Calu3 (cell line): Measurements from ENCODE around the gene RGS3. TPM values are rescaled to one million over a fixed set of nuclear protein-coding genes. Genes with fewer than 3 reads are reported as not detected.

Experiments
- BruUV-seq: library from RNA; stranded (reverse); fragments of 400-500 nt; replicated peaks from 2 replicates; lab custom pipeline; 2021; lab: Mats Ljungman, UMichigan
- CTCF ChIA-PET: fragments of 300-600 bp; sonication (Branson Sonifier 250); formaldehyde crosslinking; loops from one replicate; lab custom pipeline; 2022; ENCODE audit warnings: antibody characterized with exemption; lab: Charles Lee
- DNase-seq: peaks from one replicate; pipeline ENCODE4 v3.0.0; 2022
- H3K27ac Mint-ChIP-seq: one replicate; pipeline ENCODE4 v1.8.0; 2022; ENCODE audit warnings: mixed read lengths; ENCODE audit not compliant: unreplicated experiment
- H3K27me3 Mint-ChIP-seq: one replicate; pipeline ENCODE4 v1.8.0; 2022; ENCODE audit warnings: mixed read lengths; ENCODE audit not compliant: unreplicated experiment
- H3K36me3 Mint-ChIP-seq: one replicate; pipeline ENCODE4 v1.8.0; 2022; ENCODE audit warnings: mild to moderate bottlenecking, moderate library complexity, mixed read lengths; ENCODE audit not compliant: insufficient read depth, unreplicated experiment
- H3K4me1 Mint-ChIP-seq: one replicate; pipeline ENCODE4 v1.8.0; 2022; ENCODE audit warnings: mild to moderate bottlenecking, low read depth, mixed read lengths; ENCODE audit not compliant: unreplicated experiment
- H3K4me3 Mint-ChIP-seq: one replicate; pipeline ENCODE4 v1.8.0; 2022; ENCODE audit warnings: mild to moderate bottlenecking, low read depth, moderate library complexity, mixed read lengths; ENCODE audit not compliant: unreplicated experiment
- H3K9me3 Mint-ChIP-seq: one replicate; pipeline ENCODE4 v1.8.0; 2022; ENCODE audit warnings: low read depth, mixed read lengths; ENCODE audit not compliant: unreplicated experiment
- intact Hi-C: fragments of 100-400 bp; cut with micrococcal nuclease; formaldehyde crosslinking; loops from one replicate; pipeline ENCODE4 v1.10.0; 2022; ENCODE audit not compliant: unreplicated experiment
- total RNA-seq: library from RNA; stranded (reverse); gene quantifications from 2 replicates; pipeline ENCODE4 v1.2.3, GENCODE V29; 2022
- TF ChIP-seq, protein P1 (sequence below): fragments of 200-600 bp; IDR thresholded peaks from one replicate; pipeline ENCODE4 v1.8.0; 2022; ENCODE audit warnings: antibody characterized with exemption; ENCODE audit not compliant: unreplicated experiment

The RGS3 gene
- total RNA-seq, 1 experiment from 2014 or later: 61.8 TPM

DNA sequence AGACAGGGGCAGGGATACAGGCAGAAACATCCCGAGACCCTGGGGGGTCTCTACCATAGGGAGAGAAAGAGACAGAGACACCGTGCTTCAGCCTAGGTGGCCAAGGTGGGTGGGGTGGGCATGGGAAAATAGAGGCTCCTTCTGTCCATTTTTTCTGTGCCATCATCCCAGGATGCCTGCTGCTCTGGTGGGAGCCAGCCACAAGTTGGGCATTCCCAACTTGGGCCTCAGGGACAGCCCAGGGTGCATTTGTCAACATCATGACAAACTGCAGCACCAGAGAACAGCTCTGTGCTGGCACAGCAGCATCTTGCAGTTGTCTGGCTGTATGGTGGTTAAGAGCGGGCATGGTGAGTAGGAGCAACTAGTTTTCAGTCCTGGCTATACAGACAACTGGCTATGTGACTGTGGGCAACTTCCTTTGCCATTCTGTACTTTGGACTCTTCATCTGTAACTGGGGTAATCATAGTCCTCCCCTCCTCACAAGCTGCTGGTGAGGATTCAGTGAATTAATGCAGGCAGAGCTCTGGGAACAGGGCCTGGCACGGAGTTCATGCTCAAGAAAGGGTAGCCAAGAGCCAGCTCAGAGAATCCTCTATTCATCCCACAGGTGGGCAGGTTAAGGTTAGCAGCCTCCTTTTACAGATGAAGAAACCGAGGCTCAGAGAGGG lies 100.4 kb downstream of the RGS3 start:
- CTCF ChIA-PET: interaction anchor here (0.6 to 2.6 kb wide), 2 partner anchors 15 to 44 kb away, joined by 4 to 13 read pairs; no protein-coding TSS in a partner anchor
- H3K27ac Mint-ChIP-seq: peak overlapping the region; percentile 98
- intact Hi-C loops: no loop called here
- H3K36me3 Mint-ChIP-seq: peaks cover 27% of the 10 kb centered on the region
- no peaks in the 10 kb centered on the region for H3K27me3 Mint-ChIP-seq
- no peaks in the 10 kb centered on the region for H3K9me3 Mint-ChIP-seq
- no peak overlapping the region for H3K4me3 Mint-ChIP-seq
- BruUV-seq: no TSS peak
- TF ChIP-seq, protein P1, sequence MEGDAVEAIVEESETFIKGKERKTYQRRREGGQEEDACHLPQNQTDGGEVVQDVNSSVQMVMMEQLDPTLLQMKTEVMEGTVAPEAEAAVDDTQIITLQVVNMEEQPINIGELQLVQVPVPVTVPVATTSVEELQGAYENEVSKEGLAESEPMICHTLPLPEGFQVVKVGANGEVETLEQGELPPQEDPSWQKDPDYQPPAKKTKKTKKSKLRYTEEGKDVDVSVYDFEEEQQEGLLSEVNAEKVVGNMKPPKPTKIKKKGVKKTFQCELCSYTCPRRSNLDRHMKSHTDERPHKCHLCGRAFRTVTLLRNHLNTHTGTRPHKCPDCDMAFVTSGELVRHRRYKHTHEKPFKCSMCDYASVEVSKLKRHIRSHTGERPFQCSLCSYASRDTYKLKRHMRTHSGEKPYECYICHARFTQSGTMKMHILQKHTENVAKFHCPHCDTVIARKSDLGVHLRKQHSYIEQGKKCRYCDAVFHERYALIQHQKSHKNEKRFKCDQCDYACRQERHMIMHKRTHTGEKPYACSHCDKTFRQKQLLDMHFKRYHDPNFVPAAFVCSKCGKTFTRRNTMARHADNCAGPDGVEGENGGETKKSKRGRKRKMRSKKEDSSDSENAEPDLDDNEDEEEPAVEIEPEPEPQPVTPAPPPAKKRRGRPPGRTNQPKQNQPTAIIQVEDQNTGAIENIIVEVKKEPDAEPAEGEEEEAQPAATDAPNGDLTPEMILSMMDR: no peak
- peaks cover 21% of the 10 kb centered on the region for H3K4me1 Mint-ChIP-seq
- no peak for DNase-seq

DNA sequence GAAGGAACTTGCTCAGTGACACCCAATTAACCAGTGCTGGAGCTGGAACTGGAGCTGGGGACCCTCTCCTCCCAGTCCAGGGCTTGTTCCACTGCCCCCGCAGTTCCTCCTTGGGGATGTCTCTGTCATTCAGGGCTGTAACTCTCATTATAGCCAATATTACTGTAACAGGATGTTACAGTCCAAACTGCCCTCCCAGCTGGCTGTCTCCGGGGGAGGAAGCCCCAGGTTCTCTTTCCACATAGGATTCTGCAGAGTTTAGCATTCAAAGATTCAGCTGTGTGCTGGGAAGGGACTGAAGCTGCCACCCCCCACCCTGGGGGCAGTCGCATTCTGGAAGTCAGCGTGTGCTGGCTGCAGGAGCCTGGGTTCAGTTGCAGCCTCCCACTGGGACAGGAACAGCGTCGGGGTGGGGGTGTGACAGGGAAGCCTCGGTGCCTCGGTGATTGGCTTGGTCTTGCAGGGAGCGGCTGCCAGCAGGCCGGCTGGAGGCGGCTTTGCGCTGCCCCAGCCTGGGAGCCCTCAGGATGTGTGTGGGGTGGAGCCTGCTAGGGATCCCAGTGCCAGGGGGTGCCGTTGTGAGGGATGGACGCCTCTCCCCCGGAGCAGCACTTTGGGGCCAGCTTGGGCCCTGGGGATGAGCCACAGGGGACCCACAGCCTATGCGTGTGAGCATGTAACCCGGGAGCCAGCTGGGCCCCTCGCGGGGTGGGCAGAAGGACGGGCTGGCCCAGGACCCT lies 101.1 kb downstream of the RGS3 start:
- Mint-ChIP-seq H3K4me3 (peak overlapping the region; percentile 92), H3K9me3 (no peaks in the 10 kb centered on the region), H3K27ac (peak overlapping the region; percentile 98), H3K27me3 (no peaks in the 10 kb centered on the region), H3K4me1 (peaks cover 27% of the 10 kb centered on the region), H3K36me3 (peaks cover 27% of the 10 kb centered on the region)
- intact Hi-C loops: no loop called here
- peak; percentile 68 for DNase-seq
- TF ChIP-seq, protein P1: no peak
- no TSS peak for BruUV-seq
- CTCF ChIA-PET: interaction anchor here (0.6 to 2.6 kb wide), 4 partner anchors 14 to 110 kb away, joined by 3 to 13 read pairs (median 4); no protein-coding TSS in a partner anchor

DNA sequence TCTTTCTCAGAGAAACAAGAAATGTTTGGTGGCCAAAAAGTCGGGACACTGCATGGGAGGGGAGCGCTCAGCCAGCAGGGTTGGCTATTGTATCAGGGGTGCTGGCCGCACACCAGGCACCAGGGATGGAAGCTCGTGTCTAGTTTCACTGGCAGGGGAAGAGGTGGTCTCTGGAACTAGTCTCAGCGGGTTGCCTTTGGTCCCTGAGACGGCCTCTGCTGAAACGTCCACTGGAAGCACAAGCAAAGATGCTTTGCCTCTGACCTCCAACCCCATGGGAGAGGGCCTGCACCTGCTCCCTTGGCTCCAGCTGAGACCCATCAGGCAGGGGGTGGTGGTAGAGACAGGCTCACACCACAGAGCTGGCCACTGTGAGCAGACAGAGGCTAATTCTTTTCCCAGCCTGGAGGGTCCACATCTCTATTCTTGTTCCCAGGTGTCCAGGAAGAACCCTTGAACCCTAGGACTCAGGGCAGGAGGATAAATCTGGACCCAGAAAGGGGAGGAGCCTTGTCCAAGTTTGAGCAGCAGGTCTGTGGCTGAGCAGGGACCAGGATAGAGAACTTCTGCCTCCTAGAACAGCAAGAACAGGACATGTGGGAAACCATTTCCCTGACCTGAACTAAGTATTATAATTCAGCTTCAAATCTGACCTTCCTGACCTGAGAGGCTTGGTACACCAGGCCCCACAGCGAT lies 102.6 kb downstream of the RGS3 start:
- Mint-ChIP-seq H3K4me3 (peak overlapping the region; percentile 92), H3K9me3 (no peaks in the 10 kb centered on the region), H3K27ac (peak overlapping the region; percentile 98), H3K36me3 (peaks cover 24% of the 10 kb centered on the region), H3K4me1 (peaks cover 34% of the 10 kb centered on the region), H3K27me3 (no peaks in the 10 kb centered on the region)
- BruUV-seq: no TSS peak
- intact Hi-C loops: no loop called here
- TF ChIP-seq, protein P1: no peak
- CTCF ChIA-PET: interaction anchor here (0.8 to 2.6 kb wide), 4 partner anchors 13 to 111 kb away, joined by 3 to 13 read pairs (median 4); no protein-coding TSS in a partner anchor
- no peak for DNase-seq

DNA sequence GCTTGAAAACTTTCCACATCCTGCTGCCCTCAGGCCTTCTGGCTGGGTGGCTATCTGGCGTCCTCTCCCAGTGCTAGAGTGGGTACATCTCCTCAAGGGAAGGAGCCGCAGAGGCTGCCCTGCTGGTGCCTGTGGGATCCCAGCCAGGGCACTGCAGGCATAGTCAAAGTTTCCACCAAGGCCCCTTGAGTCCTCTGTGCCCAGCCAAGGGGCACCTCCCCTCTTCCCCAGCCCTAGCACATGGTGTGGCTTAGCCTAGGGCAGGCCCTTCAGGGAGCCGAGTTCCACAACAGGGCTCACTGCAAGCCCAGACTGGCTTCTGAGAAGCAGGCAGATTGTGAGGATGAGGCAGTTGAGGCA lies 103.2 kb downstream of the RGS3 start:
- CTCF ChIA-PET: interaction anchor here (1.6 kb wide), 1 partner anchor 112 kb away, joined by 3 read pairs; no protein-coding TSS in a partner anchor
- peak overlapping the region; percentile 92 for H3K4me3 Mint-ChIP-seq
- H3K27me3 Mint-ChIP-seq: no peaks in the 10 kb centered on the region

More for the DNA sequence above, 103.2 kb downstream of the RGS3 start:
- no TSS peak for BruUV-seq
- Mint-ChIP-seq H3K4me1 (peaks cover 36% of the 10 kb centered on the region), H3K27ac (no peak overlapping the region), H3K36me3 (peaks cover 23% of the 10 kb centered on the region), H3K9me3 (no peaks in the 10 kb centered on the region)
- DNase-seq: no peak
- TF ChIP-seq, protein P1: no peak
- intact Hi-C loops: no loop called here
